SK-N-SH (cell line): ENCODE results near the gene LRRC1. TPM values are rescaled to one million over a fixed set of nuclear protein-coding genes. Genes with fewer than 3 reads are reported as not detected.

ENCODE experiments used
- CTCF ChIA-PET: fragments of 300-600, 350-600 bp; formaldehyde crosslinking; extraction: SDS; loops from one replicate; lab custom pipeline; 2021; lab: Yijun Ruan, JAX
- POLR2A ChIA-PET: fragments of 350-600 bp; sonication (Branson Sonifier 250); formaldehyde crosslinking; extraction: SDS; loops from one replicate; lab custom pipeline; 2020; ENCODE audit warnings: antibody characterized with exemption, inconsistent platforms; lab: Yijun Ruan, JAX
- DNase-seq: peaks from one replicate; pipeline ENCODE4 v3.0.0; 2012
- H2AFZ ChIP-seq: fragments of 200-600 bp; sonication (generic); 2 replicates; pipeline ENCODE4 v1.8.1; 2016; ENCODE audit warnings: antibody characterized with exemption, mild to moderate bottlenecking, low read depth
- H3F3A ChIP-seq: fragments of 200-600 bp; sonication (generic); replicated peaks from 2 replicates; pipeline ENCODE3; 2016; ENCODE audit warnings: antibody characterized with exemption, mild to moderate bottlenecking; ENCODE audit not compliant: insufficient read depth
- H3K27ac ChIP-seq, 2 experiments: fragments of 200-500 bp in 1 of 2; fragments of 200-600 bp in 1 of 2; sonication (Bioruptor generic) in 1 of 2; sonication (generic), shearing (Covaris generic) in 1 of 2; 2 replicates each; pipeline versions ENCODE4 v1.5.1 to v1.6.1; 2014 to 2016; ENCODE audit warnings: low read depth in 2 of 2, inconsistent platforms in 1 of 2, low read length in 1 of 2, mild to moderate bottlenecking in 1 of 2, mixed read lengths in 1 of 2
- H3K27me3 ChIP-seq: fragments of 200-600 bp; sonication (generic), shearing (Covaris generic); 2 replicates; pipeline ENCODE4 v1.6.1; 2016; ENCODE audit warnings: mixed run types; ENCODE audit not compliant: insufficient read depth
- H3K36me3 ChIP-seq, 2 experiments: fragments of 200-500 bp in 1 of 2; fragments of 200-600 bp in 1 of 2; sonication (Bioruptor generic) in 1 of 2; sonication (generic) in 1 of 2; replicated peaks in 1 of 2; 2 replicates each; pipeline versions ENCODE3 to v1.5.1; 2014 to 2016; ENCODE audit warnings: low read length in 1 of 2, mild to moderate bottlenecking in 1 of 2; ENCODE audit not compliant: insufficient read depth in 2 of 2, control insufficient read depth in 1 of 2
- H3K4me1 ChIP-seq, 2 experiments: fragments of 200-500 bp in 1 of 2; fragments of 200-600 bp in 1 of 2; sonication (Bioruptor generic) in 1 of 2; sonication (generic), shearing (Covaris generic) in 1 of 2; 2 replicates each; pipeline versions ENCODE4 v1.5.1 to v1.6.1; 2014 to 2016; ENCODE audit warnings: low read depth in 1 of 2, low read length in 1 of 2, mixed run types in 1 of 2; ENCODE audit not compliant: insufficient read depth in 2 of 2, control insufficient read depth in 1 of 2
- H3K4me2 ChIP-seq: fragments of 200-600 bp; sonication (generic), shearing (Covaris generic); 2 replicates; pipeline ENCODE4 v1.6.1; 2017; ENCODE audit warnings: mixed run types
- H3K4me3 ChIP-seq, 2 experiments: fragments of 200-500 bp in 1 of 2; fragments of 200-600 bp in 1 of 2; sonication (Bioruptor generic) in 1 of 2; sonication (generic), shearing (Covaris generic) in 1 of 2; 2 replicates each; pipeline versions ENCODE4 v1.5.1 to v1.8.1; 2014 to 2016; ENCODE audit warnings: low read depth in 2 of 2, inconsistent platforms in 1 of 2, low read length in 1 of 2, mild to moderate bottlenecking in 1 of 2, mixed read lengths in 1 of 2, moderate library complexity in 1 of 2
- H3K79me2 ChIP-seq: fragments of 200-600 bp; sonication (generic); 2 replicates; pipeline ENCODE4 v1.8.1; 2017; ENCODE audit warnings: mild to moderate bottlenecking; ENCODE audit not compliant: insufficient read depth
- H3K9ac ChIP-seq: fragments of 200-600 bp; sonication (generic); 2 replicates; pipeline ENCODE4 v1.6.1; 2017; ENCODE audit warnings: mixed run types
- H3K9me2 ChIP-seq: fragments of 200-600 bp; sonication (generic); 2 replicates; pipeline ENCODE4 v1.6.1; 2017; ENCODE audit warnings: mixed run types
- H3K9me3 ChIP-seq: fragments of 200-600 bp; sonication (generic); 2 replicates; pipeline ENCODE4 v1.6.1; 2017; ENCODE audit warnings: mixed run types, mild to moderate bottlenecking, moderate library complexity
- H4K20me1 ChIP-seq: fragments of 200-600 bp; sonication (generic); 2 replicates; pipeline ENCODE4 v1.6.1; 2017; ENCODE audit warnings: mild to moderate bottlenecking, mixed run types; ENCODE audit not compliant: insufficient read depth
- CHD2 ChIP-seq: fragments of 150-350 bp; IDR thresholded peaks from 2 replicates; pipeline ENCODE4 v1.6.1; 2018; ENCODE audit warnings: low read length; ENCODE audit not compliant: partially characterized antibody
- EP300 ChIP-seq, 2 experiments: IDR thresholded peaks; 2 replicates each; pipeline versions ENCODE4 v1.4.0 to v1.6.1; 2012; ENCODE audit warnings: borderline replicate concordance in 1 of 2, low read depth in 1 of 2, low read length in 1 of 2
- FOXJ3 ChIP-seq: sonication (generic); formaldehyde crosslinking; IDR thresholded peaks from 2 replicates; pipeline ENCODE4 v1.5.1; 2020; ENCODE audit warnings: mild to moderate bottlenecking, missing genetic modification reagents
- MEF2A ChIP-seq: IDR thresholded peaks from 2 replicates; pipeline ENCODE4 v1.4.0; 2012; ENCODE audit warnings: low read depth, borderline replicate concordance
- REST ChIP-seq: IDR thresholded peaks from 2 replicates; pipeline ENCODE4 v1.6.1; 2012; ENCODE audit warnings: mild to moderate bottlenecking, low read depth, low read length, moderate library complexity
- SMC3 ChIP-seq: IDR thresholded peaks from 2 replicates; pipeline ENCODE4 v1.6.1; 2012; ENCODE audit warnings: low read depth, low read length, improper control_type of control experiment
- TAF1 ChIP-seq: IDR thresholded peaks from 2 replicates; pipeline ENCODE4 v1.6.1; 2012; ENCODE audit warnings: low read depth, mild to moderate bottlenecking, low read length, moderate library complexity, borderline replicate concordance
- TCF12 ChIP-seq: IDR thresholded peaks from 2 replicates; pipeline ENCODE4 v1.4.0; 2012
- WGBS: methylation state at CpG from one replicate; pipeline ENCODE4 v1.1.6; 2017; ENCODE audit warnings: low lambda C conversion rate; 5-methylcytosine and 5-hydroxymethylcytosine counted together
- polyA plus RNA-seq, 3 experiments: library from polyadenylated mRNA; depleted of rRNA; stranded (reverse); fragments of >200 nt; gene quantifications; 2 replicates each; pipeline ENCODE4 v1.2.3, GENCODE V29; 2012
- TF ChIP-seq, protein P1 (sequence below): fragments of 150-350 bp; IDR thresholded peaks from 2 replicates; pipeline ENCODE4 v1.6.1; 2016; ENCODE audit warnings: mild to moderate bottlenecking, low read depth, low read length
- TF ChIP-seq, protein P2 (sequence below): IDR thresholded peaks from 2 replicates; pipeline ENCODE4 v1.4.0; 2012; ENCODE audit warnings: low read depth

Gene LRRC1
- polyA plus RNA-seq, 1 of the 3 experiments (the other 2 are of a cell fraction): 0.84 TPM

GRCh38 chr6:53792016-53792415 lies 2.8 kb upstream of the LRRC1 start (continued):
- no peak for TF ChIP-seq REST
- TF ChIP-seq CHD2: no peak
- TF ChIP-seq SMC3: no peak
- TF ChIP-seq, protein P1, sequence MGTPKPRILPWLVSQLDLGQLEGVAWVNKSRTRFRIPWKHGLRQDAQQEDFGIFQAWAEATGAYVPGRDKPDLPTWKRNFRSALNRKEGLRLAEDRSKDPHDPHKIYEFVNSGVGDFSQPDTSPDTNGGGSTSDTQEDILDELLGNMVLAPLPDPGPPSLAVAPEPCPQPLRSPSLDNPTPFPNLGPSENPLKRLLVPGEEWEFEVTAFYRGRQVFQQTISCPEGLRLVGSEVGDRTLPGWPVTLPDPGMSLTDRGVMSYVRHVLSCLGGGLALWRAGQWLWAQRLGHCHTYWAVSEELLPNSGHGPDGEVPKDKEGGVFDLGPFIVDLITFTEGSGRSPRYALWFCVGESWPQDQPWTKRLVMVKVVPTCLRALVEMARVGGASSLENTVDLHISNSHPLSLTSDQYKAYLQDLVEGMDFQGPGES: no peak
- TF ChIP-seq, protein P2, sequence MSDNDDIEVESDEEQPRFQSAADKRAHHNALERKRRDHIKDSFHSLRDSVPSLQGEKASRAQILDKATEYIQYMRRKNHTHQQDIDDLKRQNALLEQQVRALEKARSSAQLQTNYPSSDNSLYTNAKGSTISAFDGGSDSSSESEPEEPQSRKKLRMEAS: no peak
- TF ChIP-seq MEF2A: no peak
- TF ChIP-seq EP300 (IDR thresholded peaks at IDR 0.05; ENCODE audit: borderline replicate concordance in 1 of 2, low read depth in 1 of 2, low read length in 1 of 2): no peak
- no peak for TF ChIP-seq TAF1

GRCh38 chr6:53792973-53793317 lies 1.9 kb upstream of the LRRC1 start:
- Histone ChIP-seq H3K4me3 (peak overlapping the region; percentile 62 to 97; a peak in 2 of 4 replicates), H3K9ac (no peak overlapping the region), H3K27me3 (peaks cover 26% of the 10 kb centered on the region; the same call in 1 of the 2 replicates), H3K4me2 (peak overlapping the region; percentile 100), H4K20me1 (no peaks in the 10 kb centered on the region), H3K79me2 (no peaks in the 10 kb centered on the region), H3K36me3 (no peaks in the 10 kb centered on the region), H3K9me3 (0 out of 2 replicates have a peak, but pooled peaks cover 4% of the 10 kb centered on the region), H3F3A (peaks cover 4% of the 10 kb centered on the region), H3K4me1 (peaks cover 0 to 20% of the 10 kb centered on the region in 2 experiments; a peak in 1 of 4 replicates), H2AFZ (peak overlapping the region; percentile 95; the same call in 1 of the 2 replicates), H3K9me2 (no peaks in the 10 kb centered on the region), H3K27ac (no peak overlapping the region)
- 68% methylated on average over 3 of the region's 3 CpGs for WGBS
- no peak for TF ChIP-seq TCF12
- TF ChIP-seq FOXJ3 (CRISPR knock-in tag): no peak
- DNase-seq: no peak
- ChIA-PET POLR2A (no interaction called here), CTCF (interaction anchor here (1.2 to 1.5 kb wide), 2 partner anchors 16 to 74 kb away, joined by 3 to 4 read pairs; no protein-coding TSS in a partner anchor)
